ENCODE results near the gene CIDEA.

DNA sequence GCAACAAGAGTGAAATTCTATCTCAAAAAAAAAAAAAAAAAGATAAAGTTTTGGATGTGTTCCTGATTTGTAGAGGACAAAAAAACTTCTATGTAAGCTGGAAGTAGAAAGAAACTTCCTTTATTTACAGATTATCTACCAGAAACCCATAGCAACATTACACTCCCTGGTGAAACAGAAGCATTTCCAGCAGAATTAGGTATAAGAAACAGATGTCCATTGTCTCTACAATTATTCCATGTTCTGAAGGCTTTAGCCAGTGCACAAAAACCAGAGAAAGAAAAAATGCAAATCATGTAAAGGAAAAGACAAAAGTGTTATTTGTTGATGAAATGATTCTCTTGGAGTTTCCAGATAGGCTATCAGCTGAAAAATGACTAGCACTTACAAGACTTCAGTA, 58.8 kb downstream of the CIDEA start:
- TF ChIP-seq CTCF (IDR thresholded peaks at IDR 0.05), result no peak
- no peak for TF ChIP-seq POLR2AphosphoS5 (IDR thresholded peaks at IDR 0.05)
- TF ChIP-seq POLR2A (IDR thresholded peaks at IDR 0.05), result no peak
